Transverse colon (tissue), 4 donors: ENCODE results near the gene PABPN1L.

Experiments
- EP300 ChIP-seq: sonication (generic); formaldehyde crosslinking; IDR thresholded peaks from one replicate; pipeline ENCODE4 v1.6.1; 2017; ENCODE audit warnings: antibody characterized with exemption, low read depth
- POLR2A ChIP-seq: fragments of 450-650 bp; IDR thresholded peaks from one replicate; pipeline ENCODE4 v1.6.1; 2016; ENCODE audit warnings: antibody characterized with exemption, mild to moderate bottlenecking, moderate library complexity
- POLR2AphosphoS5 ChIP-seq, 3 donors: sonication (generic); formaldehyde crosslinking; IDR thresholded peaks; one replicate each; pipeline ENCODE4 v1.6.1; 2016; ENCODE audit warnings: antibody characterized with exemption in 3 of 3
- TF ChIP-seq, protein P1 (sequence below), 5 experiments: fragments of 200-600 bp in 3 of 5; fragments of 450-650 bp in 2 of 5; sonication (generic) in 3 of 5; IDR thresholded peaks; 1 replicate in 2 of 5; 2 replicates in 3 of 5; pipeline ENCODE4 v1.5.1; 2016 to 2017; ENCODE audit warnings: antibody characterized with exemption in 5 of 5, inconsistent platforms in 3 of 5, mild to moderate bottlenecking in 2 of 5, moderate library complexity in 1 of 5

DNA sequence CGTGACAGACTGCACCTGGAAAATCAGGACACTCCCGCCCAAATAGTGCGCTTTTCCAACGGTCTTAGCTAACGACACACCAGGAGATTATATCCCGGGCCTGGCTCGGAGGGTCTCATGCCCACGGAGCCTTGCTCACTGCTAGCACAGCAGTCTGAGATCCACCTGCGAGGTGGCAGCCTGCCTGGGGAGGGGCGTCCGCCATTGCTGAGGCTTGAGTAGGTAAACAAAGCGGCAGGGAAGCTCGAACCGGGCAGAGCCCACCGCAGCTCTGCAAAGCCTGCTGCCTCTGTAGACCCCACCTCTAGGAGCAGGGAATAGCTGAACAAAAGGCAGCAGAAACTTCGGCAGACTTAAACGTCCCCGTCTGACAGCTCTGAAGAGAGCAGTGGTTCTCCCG, 14.8 kb downstream of the PABPN1L start:
- TF ChIP-seq, protein P1, sequence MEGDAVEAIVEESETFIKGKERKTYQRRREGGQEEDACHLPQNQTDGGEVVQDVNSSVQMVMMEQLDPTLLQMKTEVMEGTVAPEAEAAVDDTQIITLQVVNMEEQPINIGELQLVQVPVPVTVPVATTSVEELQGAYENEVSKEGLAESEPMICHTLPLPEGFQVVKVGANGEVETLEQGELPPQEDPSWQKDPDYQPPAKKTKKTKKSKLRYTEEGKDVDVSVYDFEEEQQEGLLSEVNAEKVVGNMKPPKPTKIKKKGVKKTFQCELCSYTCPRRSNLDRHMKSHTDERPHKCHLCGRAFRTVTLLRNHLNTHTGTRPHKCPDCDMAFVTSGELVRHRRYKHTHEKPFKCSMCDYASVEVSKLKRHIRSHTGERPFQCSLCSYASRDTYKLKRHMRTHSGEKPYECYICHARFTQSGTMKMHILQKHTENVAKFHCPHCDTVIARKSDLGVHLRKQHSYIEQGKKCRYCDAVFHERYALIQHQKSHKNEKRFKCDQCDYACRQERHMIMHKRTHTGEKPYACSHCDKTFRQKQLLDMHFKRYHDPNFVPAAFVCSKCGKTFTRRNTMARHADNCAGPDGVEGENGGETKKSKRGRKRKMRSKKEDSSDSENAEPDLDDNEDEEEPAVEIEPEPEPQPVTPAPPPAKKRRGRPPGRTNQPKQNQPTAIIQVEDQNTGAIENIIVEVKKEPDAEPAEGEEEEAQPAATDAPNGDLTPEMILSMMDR (IDR thresholded peaks at IDR 0.05), result no peak
- no peak for TF ChIP-seq POLR2A
- TF ChIP-seq EP300, result no peak
- TF ChIP-seq POLR2AphosphoS5 (IDR thresholded peaks at IDR 0.05), result no peak
